CD4-positive, alpha-beta T cell treated with Interleukin-1 beta for 1 hour (primary cell): Measurements from ENCODE around the gene WWTR1.

Experiments
- DNase-seq, 2 donors: peaks; one replicate each; pipeline ENCODE4 v3.0.0-alpha.2; 2020 to 2022

Gene WWTR1

GRCh38 chr3:149654188-149654601 is 3.6 kb downstream of the WWTR1 start:
- no peak for DNase-seq

DNA sequence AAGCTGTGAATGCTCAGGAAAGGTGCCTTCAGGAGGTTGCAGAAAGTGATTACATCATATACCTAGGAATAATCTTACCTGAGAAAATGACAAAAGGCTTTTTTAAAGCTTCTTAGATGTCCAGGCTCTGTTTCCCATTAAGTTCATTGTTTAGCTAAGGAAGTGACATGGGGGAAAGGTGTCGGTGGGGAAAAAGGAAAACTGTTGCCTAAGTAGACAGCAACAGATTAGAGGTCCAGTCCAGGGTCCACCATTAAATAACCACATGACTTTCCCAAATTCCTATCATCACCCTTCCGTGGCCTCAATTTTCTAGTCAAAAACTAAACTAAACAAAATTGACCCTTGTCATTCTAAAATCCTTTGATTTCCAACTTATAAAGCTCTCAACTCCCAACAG is 4.3 kb downstream of the WWTR1 start:
- no peak for DNase-seq

- no peak for DNase-seq
Measured at GRCh38 chr3:149653136-149653535, 4.7 kb downstream of the WWTR1 start.

GRCh38 chr3:149650828-149651227 is 7.0 kb downstream of the WWTR1 start:
- DNase-seq, result no peak

- no peak for DNase-seq
Measured at GRCh38 chr3:149648525-149648924, 9.3 kb downstream of the WWTR1 start.

DNA sequence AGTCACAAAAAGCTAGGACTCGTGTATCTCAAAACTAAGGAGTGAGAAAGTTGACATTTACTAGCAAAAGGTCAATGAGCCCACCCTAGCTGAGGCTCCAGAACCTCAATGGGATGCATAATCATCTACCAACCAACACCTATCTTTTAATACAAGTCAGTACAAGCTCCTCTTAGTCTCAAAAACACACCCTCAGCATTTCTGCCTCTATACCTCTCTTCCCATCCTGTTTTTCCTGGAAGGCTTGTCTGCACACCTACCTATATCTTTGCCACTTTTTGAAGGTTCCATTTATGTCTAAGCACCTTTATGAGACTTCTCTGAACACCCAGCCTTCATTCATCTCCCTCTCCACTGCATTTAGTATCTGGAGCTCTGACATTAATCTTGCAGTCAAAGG is 10.0 kb downstream of the WWTR1 start:
- DNase-seq, result no peak

GRCh38 chr3:149647285-149647684 is 10.5 kb downstream of the WWTR1 start:
- DNase-seq, result no peak

GRCh38 chr3:149646181-149646766 is 11.6 kb downstream of the WWTR1 start:
- no peak for DNase-seq

DNA sequence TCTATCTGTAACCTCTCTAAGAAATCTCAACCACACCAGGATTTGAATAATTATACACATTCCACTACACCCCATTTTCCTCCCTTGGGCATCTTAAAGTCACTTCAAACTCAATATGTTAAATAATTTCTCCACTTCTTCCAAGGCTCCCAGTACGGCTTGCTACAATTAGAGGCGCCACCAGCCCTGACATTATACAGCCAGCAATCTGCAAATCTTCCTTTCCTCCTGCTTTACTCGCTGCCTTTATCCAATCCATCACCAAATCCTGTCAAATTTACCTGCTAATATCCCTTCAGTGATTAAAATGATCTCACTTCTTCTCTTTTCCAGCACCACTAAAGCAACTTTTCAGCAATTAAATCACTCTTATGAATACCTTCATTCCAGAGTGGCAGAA is 13.9 kb downstream of the WWTR1 start:
- DNase-seq, result no peak

DNA sequence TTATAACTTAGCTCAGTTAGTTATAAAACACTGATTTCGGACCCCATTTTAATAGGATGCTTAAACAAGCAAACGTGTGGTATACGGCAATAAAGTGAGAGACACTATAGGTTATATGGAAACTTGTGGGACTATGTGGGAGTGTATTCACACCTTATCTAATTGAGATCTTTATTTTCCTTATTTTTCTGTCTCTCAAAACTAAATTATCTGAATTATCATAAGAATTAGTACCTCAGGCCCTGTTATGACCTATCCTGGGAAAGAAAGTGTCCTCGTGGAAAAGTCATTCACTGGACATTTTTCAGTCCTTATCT is 14.4 kb downstream of the WWTR1 start:
- DNase-seq, result no peak

DNA sequence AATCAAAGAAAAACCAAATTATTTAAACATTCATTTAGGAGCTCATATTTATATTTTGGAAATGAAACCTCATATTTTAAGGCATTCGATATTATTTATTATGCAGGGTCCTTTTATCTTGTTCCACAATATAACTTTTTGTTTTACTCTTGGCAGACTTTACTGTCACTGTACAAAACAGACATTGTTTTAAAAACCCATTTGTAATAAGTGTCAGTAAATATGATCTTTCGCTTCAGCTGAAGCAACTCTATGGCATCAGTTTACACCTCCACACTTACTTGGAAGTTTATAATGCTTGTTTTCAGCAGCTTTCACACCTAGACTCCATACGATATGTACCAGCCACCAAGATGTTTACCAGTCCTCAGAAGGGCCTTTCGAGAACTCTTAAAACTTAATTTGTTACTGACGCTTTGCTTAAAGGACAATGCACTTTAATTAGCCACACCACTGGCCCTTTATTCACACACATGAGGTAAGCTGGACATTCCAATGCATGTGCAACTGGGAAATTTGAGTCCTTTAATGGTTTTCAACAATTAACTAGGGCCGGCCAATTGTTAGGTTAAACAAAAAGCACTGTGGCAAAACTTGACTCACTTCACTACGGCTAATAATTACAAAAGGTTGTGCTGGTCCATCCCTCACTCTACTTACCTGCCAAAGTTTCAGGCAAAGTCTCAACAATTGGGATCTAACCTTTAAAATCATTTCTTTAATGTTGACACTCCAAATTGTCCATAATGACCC is 16.7 kb downstream of the WWTR1 start:
- DNase-seq, result no peak

GRCh38 chr3:149639093-149639486 is 18.7 kb downstream of the WWTR1 start:
- no peak for DNase-seq

- no peak for DNase-seq
Measured at GRCh38 chr3:149638228-149639092, 19.4 kb downstream of the WWTR1 start.

DNA sequence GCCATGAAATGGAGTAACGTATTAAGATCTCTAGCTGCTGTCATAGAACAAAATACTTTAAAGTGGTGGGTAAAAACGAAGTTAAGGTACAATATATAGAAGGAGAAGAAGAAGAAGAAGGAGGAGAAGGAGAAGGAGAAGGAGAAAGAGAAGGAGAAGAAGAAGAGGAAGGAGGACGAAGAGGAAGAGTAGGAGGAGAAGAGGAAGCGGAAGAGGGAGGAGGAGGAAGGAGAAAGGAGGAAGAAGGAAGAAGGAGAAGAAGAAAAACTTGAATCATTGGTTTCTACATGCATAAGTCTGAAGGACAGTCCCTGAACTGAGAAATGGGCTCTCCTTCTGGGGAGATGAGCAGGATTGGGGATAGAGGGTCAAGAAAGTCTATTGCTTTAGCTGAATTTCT is 22.4 kb downstream of the WWTR1 start:
- no peak for DNase-seq

DNA sequence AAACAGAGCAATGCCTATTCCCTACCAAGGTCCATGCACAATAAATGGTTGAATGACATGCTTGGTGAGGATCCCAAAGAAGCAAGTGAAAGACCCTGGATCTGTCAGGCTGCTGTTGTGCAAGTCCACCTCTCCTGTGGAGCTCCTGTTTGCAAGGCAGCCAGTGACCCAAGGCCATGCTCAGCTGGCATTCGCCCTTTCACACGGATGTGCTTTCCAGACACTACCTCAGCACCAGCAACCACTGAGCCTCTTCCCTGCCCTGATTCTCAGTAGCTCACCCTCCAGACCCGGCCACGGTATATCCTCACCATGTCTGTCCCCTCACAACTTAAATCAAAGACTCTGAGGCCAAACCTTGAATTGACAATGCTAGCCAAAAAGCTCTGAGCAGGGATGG is 23.3 kb downstream of the WWTR1 start:
- no peak for DNase-seq

GRCh38 chr3:149634072-149634471 is 23.8 kb downstream of the WWTR1 start:
- no peak for DNase-seq

- no peak for DNase-seq
Measured at GRCh38 chr3:149632225-149632624, 25.6 kb downstream of the WWTR1 start.

DNA sequence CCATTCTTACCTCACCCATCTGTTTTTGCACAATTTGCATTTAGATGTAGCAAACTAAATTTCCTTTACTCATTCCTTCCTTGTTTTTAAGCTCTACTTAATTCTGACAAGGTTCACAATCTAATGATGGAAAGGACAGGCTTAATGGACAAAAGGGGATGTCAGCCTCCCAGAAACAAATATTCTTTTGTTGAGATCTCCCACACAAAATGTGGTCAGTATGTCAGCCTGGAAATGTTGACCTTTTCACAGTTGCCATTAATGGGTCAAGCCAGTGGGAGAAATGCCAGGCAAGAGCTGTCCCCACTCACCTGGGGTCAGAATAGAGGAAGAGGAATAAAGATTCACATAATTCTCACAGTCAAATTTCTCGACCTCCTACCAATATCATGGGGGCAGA is 27.0 kb downstream of the WWTR1 start:
- no peak for DNase-seq

DNA sequence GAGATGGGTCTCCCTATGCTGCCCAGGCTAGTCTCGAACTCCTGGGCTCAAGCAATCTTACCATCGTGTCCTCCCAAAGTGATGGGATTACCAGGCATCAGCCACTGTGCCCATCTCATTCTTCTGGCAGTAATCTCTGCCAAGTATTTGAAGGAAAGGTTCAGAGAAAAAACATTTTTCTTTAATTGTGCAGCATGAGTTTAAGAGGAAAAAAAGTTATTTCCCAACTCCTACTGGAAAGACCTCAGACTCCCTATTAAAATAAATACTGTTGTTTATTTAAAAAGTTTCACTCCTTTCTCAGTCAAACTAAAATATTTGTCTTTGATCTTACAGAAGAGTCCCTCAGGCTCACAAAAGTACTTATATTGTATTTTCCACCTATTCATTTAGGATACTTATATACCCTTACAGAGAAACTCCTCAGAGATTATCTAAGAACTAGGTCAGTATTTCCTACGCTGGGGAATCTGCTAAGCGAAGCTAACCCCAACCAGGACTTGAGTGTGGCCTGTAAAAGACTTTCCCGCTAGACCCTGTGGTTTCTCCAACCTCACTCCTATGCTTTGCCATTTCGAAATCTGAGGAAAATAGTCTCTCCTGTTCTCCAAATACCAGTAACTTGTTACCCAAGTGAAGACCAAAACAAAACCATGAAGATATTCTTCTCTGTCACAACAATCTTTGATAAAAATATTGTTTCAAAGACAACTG is 28.7 kb downstream of the WWTR1 start:
- no peak for DNase-seq

DNA sequence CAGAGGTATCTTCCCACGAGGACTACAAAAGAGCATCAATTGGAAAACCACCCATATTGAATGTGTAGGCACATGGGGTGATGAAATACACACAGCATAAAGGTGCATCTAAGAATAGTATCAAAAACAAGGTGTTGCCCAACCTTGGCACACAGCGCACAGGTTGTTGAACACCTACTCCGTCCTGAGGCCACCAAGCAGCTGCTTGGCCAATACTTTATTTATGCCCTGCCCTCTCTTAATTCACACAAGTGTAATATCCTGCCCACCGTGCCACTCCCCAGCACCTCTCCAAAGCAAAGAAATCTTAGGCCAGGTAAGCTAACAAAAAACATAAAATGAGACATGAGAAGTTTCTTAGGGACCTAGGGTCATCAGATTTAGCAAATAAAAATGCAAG is 31.2 kb downstream of the WWTR1 start:
- DNase-seq, result no peak

DNA sequence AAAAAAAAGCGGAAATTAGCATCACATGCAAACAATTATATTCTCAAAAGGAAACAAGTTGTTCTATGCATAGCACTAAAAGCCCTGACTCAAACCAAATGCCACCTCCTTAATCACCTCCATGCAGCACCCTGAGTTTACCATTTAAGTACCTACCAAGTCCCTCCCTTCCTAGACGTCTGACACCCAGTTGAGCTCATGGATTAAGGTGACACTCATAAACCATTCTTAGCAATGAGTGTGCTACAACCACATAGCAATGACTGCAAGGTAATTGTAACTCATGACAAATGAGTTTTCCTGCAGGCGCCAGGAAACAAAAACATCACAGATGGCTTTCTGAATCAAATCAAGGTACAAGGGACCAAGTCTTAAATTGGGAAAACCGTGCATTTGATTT is 32.0 kb downstream of the WWTR1 start:
- DNase-seq, result no peak

- DNase-seq, result no peak
Measured at GRCh38 chr3:149623824-149624223, 34.0 kb downstream of the WWTR1 start.

- no peak for DNase-seq
Measured at GRCh38 chr3:149621218-149622005, 36.4 kb downstream of the WWTR1 start.
